IMR-90 (cell line): ENCODE measurements around the gene STX2. TPM values are rescaled to one million over a fixed set of nuclear protein-coding genes. Genes with fewer than 3 reads are reported as not detected.

Experiments
- ATAC-seq: fragments of 200-7000 bp; cut with Tn5 transposase; 2 replicates; pipeline ENCODE4 v1.9.1; 2020; ENCODE audit warnings: low read depth, mild to moderate bottlenecking, moderate library complexity
- BruUV-seq: library from RNA; stranded (reverse); fragments of 400-500 nt; replicated peaks from 2 replicates; lab custom pipeline; 2021; lab: Mats Ljungman, UMichigan
- CTCF ChIA-PET: fragments of 300-600 bp; formaldehyde crosslinking; extraction: SDS; loops from one replicate; lab custom pipeline; 2021; ENCODE audit warnings: antibody characterized with exemption; lab: Yijun Ruan, JAX
- POLR2A ChIA-PET: fragments of 300-600 bp; sonication (Branson Sonifier 250); formaldehyde crosslinking; loops from one replicate; lab custom pipeline; 2022; ENCODE audit warnings: antibody characterized with exemption; ENCODE audit not compliant: unreplicated experiment; lab: Charles Lee
- DNase-seq: peaks from one replicate; pipeline ENCODE4 v3.0.0; 2013
- H2AFZ ChIP-seq: replicated peaks from 2 replicates; pipeline ENCODE3; 2013; ENCODE audit warnings: low read length, mild to moderate bottlenecking; ENCODE audit not compliant: poor library complexity
- H2AK5ac ChIP-seq: 2 replicates; pipeline ENCODE4 v1.6.1; 2013; ENCODE audit warnings: low read depth, low read length, inconsistent platforms
- H2AK9ac ChIP-seq: replicated peaks from 2 replicates; pipeline ENCODE3; 2013; ENCODE audit warnings: mild to moderate bottlenecking, low read depth, low read length, moderate library complexity; ENCODE audit not compliant: poor library complexity
- H2BK120ac ChIP-seq: 2 replicates; pipeline ENCODE4 v1.6.1; 2013; ENCODE audit warnings: low read depth, low read length, inconsistent platforms
- H2BK15ac ChIP-seq: 3 replicates; pipeline ENCODE4 v1.6.1; 2013; ENCODE audit warnings: low read depth, low read length, inconsistent platforms
- H2BK20ac ChIP-seq: 2 replicates; pipeline ENCODE4 v1.6.1; 2013; ENCODE audit warnings: low read depth, mild to moderate bottlenecking, inconsistent platforms, low read length, moderate library complexity
- H2BK5ac ChIP-seq: 2 replicates; pipeline ENCODE4 v1.6.1; 2013; ENCODE audit warnings: mild to moderate bottlenecking, low read depth, low read length, inconsistent platforms; ENCODE audit not compliant: poor library complexity, severe bottlenecking
- H3K14ac ChIP-seq: replicated peaks from 2 replicates; pipeline ENCODE4 v1.6.1; 2013; ENCODE audit warnings: low read depth, low read length, inconsistent platforms
- H3K18ac ChIP-seq: 2 replicates; pipeline ENCODE4 v1.6.1; 2013; ENCODE audit warnings: low read depth, low read length, control low read depth
- H3K23ac ChIP-seq: 2 replicates; pipeline ENCODE4 v1.6.1; 2013; ENCODE audit warnings: low read depth, low read length, inconsistent platforms
- H3K27ac ChIP-seq: 2 replicates; pipeline ENCODE4 v1.5.1; 2013; ENCODE audit warnings: mild to moderate bottlenecking, control low read depth, low read length; ENCODE audit not compliant: insufficient read depth
- H3K27me3 ChIP-seq: 2 replicates; pipeline ENCODE4 v1.6.1; 2013; ENCODE audit warnings: low read length; ENCODE audit not compliant: control insufficient read depth, insufficient read depth
- H3K36me3 ChIP-seq: 2 replicates; pipeline ENCODE4 v1.6.1; 2013; ENCODE audit warnings: low read length, mixed read lengths; ENCODE audit not compliant: control insufficient read depth, insufficient read depth
- H3K4ac ChIP-seq: 2 replicates; pipeline ENCODE4 v1.6.1; 2013; ENCODE audit warnings: low read depth, low read length, inconsistent platforms
- H3K4me1 ChIP-seq: 2 replicates; pipeline ENCODE4 v1.6.1; 2013; ENCODE audit warnings: low read length, mixed read lengths; ENCODE audit not compliant: control insufficient read depth, insufficient read depth
- H3K4me2 ChIP-seq: 2 replicates; pipeline ENCODE4 v1.6.1; 2013; ENCODE audit warnings: low read depth, mild to moderate bottlenecking, control low read depth, low read length, moderate library complexity
- H3K4me3 ChIP-seq: 2 replicates; pipeline ENCODE4 v1.5.1; 2013; ENCODE audit warnings: low read depth, mild to moderate bottlenecking, control low read depth, low read length, moderate library complexity; ENCODE audit not compliant: insufficient read depth
- H3K56ac ChIP-seq: 2 replicates; pipeline ENCODE4 v1.6.1; 2013; ENCODE audit warnings: low read length, inconsistent platforms; ENCODE audit not compliant: insufficient read depth; ENCODE audit errors: extremely low read depth
- H3K79me1 ChIP-seq, 2 experiments: 2 replicates each; pipeline ENCODE4 v1.6.1; 2013; ENCODE audit warnings: low read length in 2 of 2, inconsistent platforms in 1 of 2, low read depth in 1 of 2
- H3K9ac ChIP-seq: 2 replicates; pipeline ENCODE4 v1.6.1; 2013; ENCODE audit warnings: low read depth, low read length, control low read depth
- H3K9me1 ChIP-seq: 2 replicates; pipeline ENCODE4 v1.6.1; 2013; ENCODE audit warnings: low read length, inconsistent platforms; ENCODE audit not compliant: insufficient read depth
- H3K9me3 ChIP-seq: 2 replicates; pipeline ENCODE4 v1.6.1; 2013; ENCODE audit warnings: low read length; ENCODE audit not compliant: control insufficient read depth, insufficient read depth
- H4K20me1 ChIP-seq: 2 replicates; pipeline ENCODE4 v1.6.1; 2013; ENCODE audit warnings: low read length, inconsistent platforms; ENCODE audit not compliant: insufficient read depth
- H4K5ac ChIP-seq: 2 replicates; pipeline ENCODE4 v1.6.1; 2013; ENCODE audit warnings: mild to moderate bottlenecking, low read depth, low read length, control low read depth
- H4K8ac ChIP-seq, 2 experiments: 2 replicates each; pipeline ENCODE4 v1.6.1; 2013; ENCODE audit warnings: low read depth in 2 of 2, low read length in 2 of 2, control low read depth in 1 of 2, inconsistent platforms in 1 of 2
- H4K91ac ChIP-seq: 2 replicates; pipeline ENCODE4 v1.6.1; 2013; ENCODE audit warnings: low read depth, low read length, inconsistent platforms; ENCODE audit not compliant: insufficient read depth
- BHLHE40 ChIP-seq: fragments of 150-350 bp; IDR thresholded peaks from 2 replicates; pipeline ENCODE4 v1.6.1; 2016; ENCODE audit warnings: mild to moderate bottlenecking, low read depth, low read length
- CEBPB ChIP-seq: IDR thresholded peaks from 2 replicates; pipeline ENCODE4 v1.6.1; 2012; ENCODE audit warnings: low read depth, low read length, improper control_type of control experiment
- CHD1 ChIP-seq: IDR thresholded peaks from 2 replicates; pipeline ENCODE4 v1.6.1; 2012; ENCODE audit warnings: low read depth, low read length, improper control_type of control experiment
- FOS ChIP-seq: fragments of 150-350 bp; IDR thresholded peaks from 2 replicates; pipeline ENCODE4 v1.6.1; 2016; ENCODE audit warnings: low read depth, low read length
- MAFK ChIP-seq: IDR thresholded peaks from 2 replicates; pipeline ENCODE4 v1.6.1; 2012; ENCODE audit warnings: low read depth, low read length, improper control_type of control experiment
- MAZ ChIP-seq: IDR thresholded peaks from 2 replicates; pipeline ENCODE4 v1.6.1; 2012; ENCODE audit warnings: low read depth, mild to moderate bottlenecking, low read length, improper control_type of control experiment, moderate library complexity, borderline replicate concordance
- MXI1 ChIP-seq: IDR thresholded peaks from 2 replicates; pipeline ENCODE4 v1.6.1; 2012; ENCODE audit warnings: low read depth, mild to moderate bottlenecking, low read length, moderate library complexity, borderline replicate concordance
- NFE2L2 ChIP-seq: fragments of 150-350 bp; IDR thresholded peaks from 2 replicates; pipeline ENCODE4 v1.6.1; 2016; ENCODE audit warnings: low read depth, mild to moderate bottlenecking, low read length
- POLR2A ChIP-seq: IDR thresholded peaks from 2 replicates; pipeline ENCODE4 v1.6.1; 2012; ENCODE audit warnings: mild to moderate bottlenecking, low read depth, low read length
- RAD21 ChIP-seq: IDR thresholded peaks from 2 replicates; pipeline ENCODE4 v1.6.1; 2012; ENCODE audit warnings: low read length, improper control_type of control experiment
- RCOR1 ChIP-seq: IDR thresholded peaks from 2 replicates; pipeline ENCODE4 v1.6.1; 2012; ENCODE audit warnings: mild to moderate bottlenecking, low read length, improper control_type of control experiment; ENCODE audit not compliant: insufficient replicate concordance
- RFX5 ChIP-seq: IDR thresholded peaks from 2 replicates; pipeline ENCODE4 v1.8.0; 2012; ENCODE audit warnings: low read depth, mild to moderate bottlenecking, low read length, moderate library complexity
- SMC3 ChIP-seq: fragments of 150-350 bp; IDR thresholded peaks from 2 replicates; pipeline ENCODE4 v1.6.1; 2016; ENCODE audit warnings: low read depth, mild to moderate bottlenecking, antibody characterized with exemption, low read length, moderate library complexity
- WGBS, 2 experiments: methylation state at CpG; one replicate each; pipeline versions ENCODE4 v1.1.5 to v1.1.7; 2013; ENCODE audit warnings: missing lambda C conversion rate in 2 of 2; ENCODE audit not compliant: insufficient read length in 1 of 2; ENCODE audit errors: extremely low coverage in 2 of 2; 5-methylcytosine and 5-hydroxymethylcytosine counted together
- dilution Hi-C: fragments of 300-500 bp; cut with HindIII; formaldehyde crosslinking; loops from one replicate; pipeline ENCODE4 v1.14.3; 2018; ENCODE audit warnings: low sequenced_read_pairs; ENCODE audit not compliant: unreplicated experiment
- in situ Hi-C: fragments of 300-500 bp; cut with MboI; formaldehyde crosslinking; loops from 3 replicates; pipeline ENCODE4 v1.14.3; 2019; ENCODE audit warnings: low sequenced_read_pairs, inconsistent platforms, mixed read lengths
- intact Hi-C: fragments of 100-400 bp; cut with micrococcal nuclease; formaldehyde crosslinking; loops from 2 replicates; pipeline ENCODE4 v1.10.0; 2022
- polyA plus RNA-seq, 3 experiments: library from polyadenylated mRNA; depleted of rRNA; stranded (reverse); fragments of >200 nt; gene quantifications; 2 replicates each; pipeline ENCODE4 v1.2.3, GENCODE V29; 2012; ENCODE audit warnings: low replicate concordance in 1 of 3
- total RNA-seq: library from RNA; depleted of rRNA; stranded (reverse); fragments of >200 nt; gene quantifications from 2 replicates; pipeline ENCODE4 v1.2.3, GENCODE V29; 2012
- TF ChIP-seq, protein P1 (sequence below): conservative IDR thresholded peaks from 2 replicates; pipeline ENCODE4 v1.5.1; 2012; ENCODE audit warnings: mild to moderate bottlenecking, low read depth, low read length, improper control_type of control experiment
- TF ChIP-seq, protein P2 (sequence below): fragments of 150-350 bp; IDR thresholded peaks from 2 replicates; pipeline ENCODE4 v1.6.1; 2017; ENCODE audit warnings: mild to moderate bottlenecking, antibody characterized with exemption, low read length, low read depth
- TF ChIP-seq, protein P3 (sequence below): fragments of 150-350 bp; IDR thresholded peaks from 2 replicates; pipeline ENCODE4 v1.6.1; 2016; ENCODE audit warnings: low read depth, mild to moderate bottlenecking, low read length, moderate library complexity, borderline replicate concordance

Gene STX2
- total and polyA plus RNA-seq, 2 of the 4 experiments (the other 2 are of a cell fraction): 26.9 to 32.5 TPM

DNA sequence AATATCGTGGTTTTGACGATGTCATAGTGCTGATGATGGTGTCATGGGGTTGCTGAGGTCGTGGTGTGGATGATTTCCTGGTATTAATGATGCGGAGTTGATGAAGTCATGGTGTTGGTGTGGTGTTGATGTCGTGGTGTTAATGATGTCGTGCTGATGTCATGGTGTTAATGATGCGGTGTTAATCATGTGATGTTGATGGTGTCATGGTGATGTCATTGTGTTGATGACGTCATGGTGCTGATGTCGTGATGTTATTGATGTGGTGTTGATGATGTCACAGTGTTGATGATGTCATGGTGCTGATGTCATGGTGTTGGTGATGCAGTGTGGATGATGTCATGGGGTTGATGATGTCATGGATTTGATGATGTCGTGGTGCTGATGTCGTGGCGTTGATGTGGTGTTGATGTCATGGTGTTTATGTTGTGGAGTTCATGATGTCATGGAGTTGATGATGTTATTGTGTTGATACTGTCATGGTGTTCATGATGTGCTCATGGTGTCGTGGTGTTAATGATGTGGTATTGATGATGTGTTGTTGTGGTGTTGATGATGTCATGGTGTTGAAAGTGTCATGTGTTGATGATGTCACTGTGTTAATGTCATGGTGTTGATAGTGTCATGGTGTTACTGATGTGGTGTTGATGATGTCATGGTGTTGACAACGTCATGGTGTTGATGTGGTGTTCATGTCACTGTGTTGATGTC, 74.4 kb downstream of the STX2 start:
- Histone ChIP-seq H3K9me1 (no peaks in the 10 kb centered on the region), H3K4ac (no peak overlapping the region), H3K27ac (no peak overlapping the region), H3K4me2 (no peak overlapping the region), H3K14ac (no peak overlapping the region), H2AK9ac (no peak overlapping the region), H2BK15ac (no peak overlapping the region), H3K4me3 (no peak overlapping the region), H4K5ac (no peak overlapping the region), H2BK120ac (no peak overlapping the region), H2BK5ac (no peak overlapping the region), H4K20me1 (no peaks in the 10 kb centered on the region), H3K9me3 (peaks cover 5% of the 10 kb centered on the region; the same call in 1 of the 2 replicates), H2AFZ (peak overlapping the region; percentile 6), H3K18ac (no peak overlapping the region), H3K36me3 (no peaks in the 10 kb centered on the region), H3K9ac (no peak overlapping the region), H3K27me3 (no peaks in the 10 kb centered on the region), H3K79me1 (no peaks in the 10 kb centered on the region), H2AK5ac (no peak overlapping the region), H3K23ac (no peak overlapping the region), H4K91ac (no peak overlapping the region), H3K4me1 (no peaks in the 10 kb centered on the region), H3K56ac (no peak overlapping the region), H4K8ac (no peak overlapping the region), H2BK20ac (no peak overlapping the region)
- 82 to 100% methylated on average over 3 to 12 of the region's 14 CpGs for WGBS, 2 experiments
- CTCF ChIA-PET: no interaction called here
- intact Hi-C loops: loop anchor here (5.0 kb wide), 1 partner anchor 948 kb away; the partner anchor contains the start of gene SFSWAP
- DNase-seq (peak; percentile 33), ATAC-seq (no peak)
- dilution Hi-C loops: no loop called here
- in situ Hi-C loops: no loop called here
- BruUV-seq: no TSS peak
- TF ChIP-seq, protein P1, sequence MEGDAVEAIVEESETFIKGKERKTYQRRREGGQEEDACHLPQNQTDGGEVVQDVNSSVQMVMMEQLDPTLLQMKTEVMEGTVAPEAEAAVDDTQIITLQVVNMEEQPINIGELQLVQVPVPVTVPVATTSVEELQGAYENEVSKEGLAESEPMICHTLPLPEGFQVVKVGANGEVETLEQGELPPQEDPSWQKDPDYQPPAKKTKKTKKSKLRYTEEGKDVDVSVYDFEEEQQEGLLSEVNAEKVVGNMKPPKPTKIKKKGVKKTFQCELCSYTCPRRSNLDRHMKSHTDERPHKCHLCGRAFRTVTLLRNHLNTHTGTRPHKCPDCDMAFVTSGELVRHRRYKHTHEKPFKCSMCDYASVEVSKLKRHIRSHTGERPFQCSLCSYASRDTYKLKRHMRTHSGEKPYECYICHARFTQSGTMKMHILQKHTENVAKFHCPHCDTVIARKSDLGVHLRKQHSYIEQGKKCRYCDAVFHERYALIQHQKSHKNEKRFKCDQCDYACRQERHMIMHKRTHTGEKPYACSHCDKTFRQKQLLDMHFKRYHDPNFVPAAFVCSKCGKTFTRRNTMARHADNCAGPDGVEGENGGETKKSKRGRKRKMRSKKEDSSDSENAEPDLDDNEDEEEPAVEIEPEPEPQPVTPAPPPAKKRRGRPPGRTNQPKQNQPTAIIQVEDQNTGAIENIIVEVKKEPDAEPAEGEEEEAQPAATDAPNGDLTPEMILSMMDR: no peak
- TF ChIP-seq MXI1: no peak
- TF ChIP-seq, protein P2, sequence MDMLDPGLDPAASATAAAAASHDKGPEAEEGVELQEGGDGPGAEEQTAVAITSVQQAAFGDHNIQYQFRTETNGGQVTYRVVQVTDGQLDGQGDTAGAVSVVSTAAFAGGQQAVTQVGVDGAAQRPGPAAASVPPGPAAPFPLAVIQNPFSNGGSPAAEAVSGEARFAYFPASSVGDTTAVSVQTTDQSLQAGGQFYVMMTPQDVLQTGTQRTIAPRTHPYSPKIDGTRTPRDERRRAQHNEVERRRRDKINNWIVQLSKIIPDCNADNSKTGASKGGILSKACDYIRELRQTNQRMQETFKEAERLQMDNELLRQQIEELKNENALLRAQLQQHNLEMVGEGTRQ: no peak
- TF ChIP-seq CEBPB: no peak
- TF ChIP-seq NFE2L2: no peak
- TF ChIP-seq FOS: no peak
- no peak for TF ChIP-seq RFX5
- TF ChIP-seq SMC3: no peak
- no peak for TF ChIP-seq RAD21
- no peak for TF ChIP-seq CHD1
- TF ChIP-seq, protein P3, sequence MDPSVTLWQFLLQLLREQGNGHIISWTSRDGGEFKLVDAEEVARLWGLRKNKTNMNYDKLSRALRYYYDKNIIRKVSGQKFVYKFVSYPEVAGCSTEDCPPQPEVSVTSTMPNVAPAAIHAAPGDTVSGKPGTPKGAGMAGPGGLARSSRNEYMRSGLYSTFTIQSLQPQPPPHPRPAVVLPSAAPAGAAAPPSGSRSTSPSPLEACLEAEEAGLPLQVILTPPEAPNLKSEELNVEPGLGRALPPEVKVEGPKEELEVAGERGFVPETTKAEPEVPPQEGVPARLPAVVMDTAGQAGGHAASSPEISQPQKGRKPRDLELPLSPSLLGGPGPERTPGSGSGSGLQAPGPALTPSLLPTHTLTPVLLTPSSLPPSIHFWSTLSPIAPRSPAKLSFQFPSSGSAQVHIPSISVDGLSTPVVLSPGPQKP: no peak
- TF ChIP-seq MAZ: no peak
- TF ChIP-seq POLR2A: no peak
- no peak for TF ChIP-seq BHLHE40
- TF ChIP-seq MAFK: no peak
- TF ChIP-seq RCOR1: no peak
- POLR2A ChIA-PET: no interaction called here
